Measurements from ENCODE around the gene AGMO.

The AGMO gene

GRCh38 chr7:15581352-15581951, 19.6 kb upstream of the AGMO start:
- Histone ChIP-seq H3K27ac (ENCODE audit: low read depth, low read length) (no peak overlapping the region), H4K20me1 (ENCODE audit: low read depth, low read length) (no peaks in the 10 kb centered on the region), H3K9me2 (replicated peaks; ENCODE audit: insufficient read depth, low read length) (no peaks in the 10 kb centered on the region), H3K36me3 (ENCODE audit: low read length) (no peaks in the 10 kb centered on the region; the same call in 1 of the 2 replicates), H3F3A (ENCODE audit: insufficient read depth) (no peaks in the 10 kb centered on the region), H2AFZ (ENCODE audit: low read depth, low read length, severe bottlenecking) (no peak overlapping the region), H3K27me3 (ENCODE audit: low read length) (no peaks in the 10 kb centered on the region), H3K79me2 (ENCODE audit: insufficient read depth, low read length) (no peaks in the 10 kb centered on the region), H3K4me2 (ENCODE audit: low read depth, low read length, poor library complexity, severe bottlenecking) (no peak overlapping the region), H3K9ac (ENCODE audit: low read length) (no peak overlapping the region), H3K9me3 (ENCODE audit: insufficient read depth, low read length) (peaks cover 12% of the 10 kb centered on the region; the same call in 1 of the 2 replicates), H3K4me3 (ENCODE audit: insufficient read depth, low read length, poor library complexity, severe bottlenecking) (no peak overlapping the region)
- no peak for TF ChIP-seq CTCF (IDR thresholded peaks at IDR 0.05; ENCODE audit: insufficient read depth, low read length, poor library complexity, severe bottlenecking)
- no peak for TF ChIP-seq EZH2phosphoT487 (conservative IDR thresholded peaks at IDR 0.05; ENCODE audit: low read length)

- no peak overlapping the region for H2AFZ ChIP-seq (ENCODE audit: low read depth, low read length, severe bottlenecking)
- H3K4me2 ChIP-seq (ENCODE audit: low read depth, low read length, poor library complexity, severe bottlenecking): no peak overlapping the region
- no peaks in the 10 kb centered on the region for H3K27me3 ChIP-seq (ENCODE audit: low read length)
- no peaks in the 10 kb centered on the region for H3F3A ChIP-seq (ENCODE audit: insufficient read depth)
- H3K9ac ChIP-seq (ENCODE audit: low read length): no peak overlapping the region
- no peaks in the 10 kb centered on the region for H3K79me2 ChIP-seq (ENCODE audit: insufficient read depth, low read length)
- no peak overlapping the region for H3K4me3 ChIP-seq (ENCODE audit: insufficient read depth, low read length, poor library complexity, severe bottlenecking)
- H3K9me2 ChIP-seq (replicated peaks; ENCODE audit: insufficient read depth, low read length): no peaks in the 10 kb centered on the region
- no peaks in the 10 kb centered on the region; the same call in 1 of the 2 replicates for H3K36me3 ChIP-seq (ENCODE audit: low read length)
- H3K27ac ChIP-seq (ENCODE audit: low read depth, low read length): no peak overlapping the region
- TF ChIP-seq CTCF (IDR thresholded peaks at IDR 0.05; ENCODE audit: insufficient read depth, low read length, poor library complexity, severe bottlenecking) (no peak), EZH2phosphoT487 (conservative IDR thresholded peaks at IDR 0.05; ENCODE audit: low read length) (no peak)
- peaks cover 12% of the 10 kb centered on the region; the same call in 1 of the 2 replicates for H3K9me3 ChIP-seq (ENCODE audit: insufficient read depth, low read length)
- no peaks in the 10 kb centered on the region for H4K20me1 ChIP-seq (ENCODE audit: low read depth, low read length)
Observed at GRCh38 chr7:15580604-15581351, 19.0 kb upstream of the AGMO start.

GRCh38 chr7:15577600-15577999, 15.8 kb upstream of the AGMO start:
- Histone ChIP-seq H2AFZ (ENCODE audit: low read depth, low read length, severe bottlenecking) (no peak overlapping the region), H4K20me1 (ENCODE audit: low read depth, low read length) (no peaks in the 10 kb centered on the region), H3K27me3 (ENCODE audit: low read length) (no peaks in the 10 kb centered on the region), H3K4me2 (ENCODE audit: low read depth, low read length, poor library complexity, severe bottlenecking) (no peak overlapping the region), H3K27ac (ENCODE audit: low read depth, low read length) (no peak overlapping the region), H3K79me2 (ENCODE audit: insufficient read depth, low read length) (no peaks in the 10 kb centered on the region), H3K9me3 (ENCODE audit: insufficient read depth, low read length) (no peaks in the 10 kb centered on the region), H3F3A (ENCODE audit: insufficient read depth) (no peaks in the 10 kb centered on the region), H3K4me3 (ENCODE audit: insufficient read depth, low read length, poor library complexity, severe bottlenecking) (no peak overlapping the region), H3K36me3 (ENCODE audit: low read length) (no peaks in the 10 kb centered on the region; the same call in 1 of the 2 replicates), H3K9me2 (replicated peaks; ENCODE audit: insufficient read depth, low read length) (no peaks in the 10 kb centered on the region), H3K9ac (ENCODE audit: low read length) (no peak overlapping the region)
- no peak for TF ChIP-seq EZH2phosphoT487 (conservative IDR thresholded peaks at IDR 0.05; ENCODE audit: low read length)
- TF ChIP-seq CTCF (IDR thresholded peaks at IDR 0.05; ENCODE audit: insufficient read depth, low read length, poor library complexity, severe bottlenecking): no peak

Data from SU-DHL-6 (cell line).